ENCODE measurements around the gene S100Z. TPM values are rescaled to one million over a fixed set of nuclear protein-coding genes. Genes with fewer than 3 reads are reported as not detected.

Gene S100Z
- total and polyA plus RNA-seq, 2 of the 8 experiments (the other 6 are each of a cell fraction or from before 2014, with no cell fraction given): 0.30 TPM; not detected in 1

GRCh38 chr5:76805821-76806505, 43.9 kb upstream of the S100Z start:
- peaks cover 3% of the 10 kb centered on the region for H3K23me2 ChIP-seq (ENCODE audit: low read depth, low read length)
- peaks cover 0 to 3% of the 10 kb centered on the region in 2 experiments; a peak in 1 of 4 replicates for H3K9me3 ChIP-seq (ENCODE audit: insufficient read depth in 2 of 2, low read depth in 1 of 2, low read length in 1 of 2)
- peak overlapping the region; percentile 76; the same call in 1 of the 2 replicates for H2BK5ac ChIP-seq (ENCODE audit: low read depth, low read length)
- H4K8ac ChIP-seq (ENCODE audit: extremely low read depth, insufficient read depth, low read length): no peak overlapping the region; the same call in 1 of the 2 replicates
- peak overlapping the region; percentile 25; the same call in 1 of the 2 replicates for H2BK15ac ChIP-seq (ENCODE audit: low read length)
- H3K36me3 ChIP-seq (ENCODE audit: control insufficient read depth in 2 of 4, insufficient read depth in 4 of 4, low read length in 3 of 4): 0 out of 8 replicates have a peak, but pooled peaks cover 0 to under 1% (median 0%) of the 10 kb centered on the region in 4 experiments
- ChIA-PET POLR2A (ENCODE audit: partially characterized antibody) (interaction anchor here (1.2 to 11.5 kb wide), 9 partner anchors 9 to 282 kb away, joined by 3 to 131 read pairs (median 11); partner anchors contain the start of genes F2RL1 and ZBED3), CTCF (ENCODE audit: partially characterized antibody) (interaction anchor here (1.0 to 3.8 kb wide), 8 partner anchors 10 to 271 kb away, joined by 3 to 28 read pairs (median 6); partner anchors contain the start of gene F2RL1)
- no peaks in the 10 kb centered on the region for H3K79me2 ChIP-seq (ENCODE audit: control insufficient read depth in 1 of 2, insufficient read depth in 2 of 2, low read length in 2 of 2)
- peak overlapping the region; percentile 50 for H2BK120ac ChIP-seq (replicated peaks; ENCODE audit: low read depth, low read length)
- peak overlapping the region; percentile 96 for H2AK5ac ChIP-seq (ENCODE audit: low read depth, low read length)
- WGBS, 2 experiments (ENCODE audit: extremely low coverage in 1 of 2, insufficient coverage in 1 of 2, insufficient read length in 1 of 2, insufficient replicate concordance in 2 of 2, low coverage in 1 of 2, low lambda C conversion rate in 2 of 2, missing lambda C conversion rate in 1 of 2): 45% methylated on average over 7 of the region's 7 CpGs; no CpG with 5 or more reads in 1 of the 2 experiments
- FAIRE-seq: no peak
- no peak overlapping the region for H3K14ac ChIP-seq (ENCODE audit: insufficient read length)
- H4K91ac ChIP-seq (replicated peaks; ENCODE audit: insufficient read length, low read length): peak overlapping the region; percentile 81
- H3K18ac ChIP-seq (ENCODE audit: extremely low read depth, low read length): peak overlapping the region; percentile 71
- peak overlapping the region; percentile 23 for H4K5ac ChIP-seq (ENCODE audit: insufficient read length, low read depth, low read length)
- peaks cover 8 to 22% (median 17%) of the 10 kb centered on the region in 4 experiments; a peak in 6 of 7 replicates for H3K4me1 ChIP-seq (replicated peaks in 1 of 4; ENCODE audit: control insufficient read depth in 3 of 4, insufficient read depth in 4 of 4, low read length in 3 of 4)
- peak overlapping the region; percentile 44 to 72 for H3K4me2 ChIP-seq (ENCODE audit: insufficient read depth in 1 of 2, low read depth in 2 of 2, low read length in 2 of 2)
- H3K56ac ChIP-seq (replicated peaks; ENCODE audit: insufficient read length, low read depth, low read length): no peak overlapping the region
- peak overlapping the region; percentile 78; the same call in 1 of the 2 replicates for H2BK12ac ChIP-seq (ENCODE audit: low read depth, low read length)
- H3K27ac ChIP-seq (ENCODE audit: low read depth, low read length): no peak overlapping the region
- no peak overlapping the region for H2AFZ ChIP-seq (ENCODE audit: low read length)
- H3K9ac ChIP-seq (replicated peaks in 1 of 4; ENCODE audit: extremely low read depth in 1 of 4, low read depth in 3 of 4, low read length in 3 of 4): 0 out of 7 replicates have a peak overlapping the region, but pooled peaks of 1 of the 4 experiments have one; percentile 28
- H3K27me3 ChIP-seq (replicated peaks in 1 of 4; ENCODE audit: control insufficient read depth in 3 of 4, extremely low read depth in 1 of 4, insufficient read depth in 3 of 4, low read length in 3 of 4): no peaks in the 10 kb centered on the region; a peak in 1 of 7 replicates
- peak overlapping the region in 3 of 4 experiments; percentile 9 to 34 (median 32); a peak in 3 of 8 replicates for H3K4me3 ChIP-seq (ENCODE audit: extremely low read depth in 1 of 4, insufficient read depth in 2 of 4, low read depth in 3 of 4, low read length in 4 of 4)
- DNase-seq (ENCODE audit: low read depth in 1 of 2, low spot score in 2 of 2): no peak
- no peaks in the 10 kb centered on the region for H3K79me1 ChIP-seq (ENCODE audit: low read depth, low read length)
- peak overlapping the region; percentile 94 for H2BK20ac ChIP-seq (ENCODE audit: low read length)
- H4K20me1 ChIP-seq (replicated peaks in 1 of 2; ENCODE audit: control insufficient read depth in 1 of 2, insufficient read depth in 2 of 2, low read length in 2 of 2): no peaks in the 10 kb centered on the region
- H3K23ac ChIP-seq (ENCODE audit: insufficient read length): no peak overlapping the region
- TF ChIP-seq, protein P1, sequence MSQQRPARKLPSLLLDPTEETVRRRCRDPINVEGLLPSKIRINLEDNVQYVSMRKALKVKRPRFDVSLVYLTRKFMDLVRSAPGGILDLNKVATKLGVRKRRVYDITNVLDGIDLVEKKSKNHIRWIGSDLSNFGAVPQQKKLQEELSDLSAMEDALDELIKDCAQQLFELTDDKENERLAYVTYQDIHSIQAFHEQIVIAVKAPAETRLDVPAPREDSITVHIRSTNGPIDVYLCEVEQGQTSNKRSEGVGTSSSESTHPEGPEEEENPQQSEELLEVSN (IDR thresholded peaks at IDR 0.05): 0 out of 2 replicates have a peak, but pooled peaks have one; percentile 17
- peak; percentile 44; the same call in 1 of the 2 replicates for TF ChIP-seq JUND (IDR thresholded peaks at IDR 0.05; ENCODE audit: low read length)
- no peak for TF ChIP-seq RNF2 (IDR thresholded peaks at IDR 0.05; ENCODE audit: borderline replicate concordance, low read depth, low read length, missing control alignments, poor library complexity, severe bottlenecking)
- peak overlapping the region; percentile 50 for H3K4ac ChIP-seq (replicated peaks; ENCODE audit: insufficient read length, low read depth, low read length)
